PFSK-1 (cell line): ENCODE measurements around the gene GSG1L2.

Experiments
- POLR2AphosphoS5 ChIP-seq: IDR thresholded peaks from 2 replicates; pipeline ENCODE4 v1.6.1; 2012; ENCODE audit warnings: low read depth, mild to moderate bottlenecking, control low read depth, low read length, moderate library complexity
- SIN3A ChIP-seq: IDR thresholded peaks from 2 replicates; pipeline ENCODE4 v1.6.1; 2012; ENCODE audit warnings: mild to moderate bottlenecking, low read length, moderate library complexity, borderline replicate concordance; ENCODE audit not compliant: insufficient read depth

DNA sequence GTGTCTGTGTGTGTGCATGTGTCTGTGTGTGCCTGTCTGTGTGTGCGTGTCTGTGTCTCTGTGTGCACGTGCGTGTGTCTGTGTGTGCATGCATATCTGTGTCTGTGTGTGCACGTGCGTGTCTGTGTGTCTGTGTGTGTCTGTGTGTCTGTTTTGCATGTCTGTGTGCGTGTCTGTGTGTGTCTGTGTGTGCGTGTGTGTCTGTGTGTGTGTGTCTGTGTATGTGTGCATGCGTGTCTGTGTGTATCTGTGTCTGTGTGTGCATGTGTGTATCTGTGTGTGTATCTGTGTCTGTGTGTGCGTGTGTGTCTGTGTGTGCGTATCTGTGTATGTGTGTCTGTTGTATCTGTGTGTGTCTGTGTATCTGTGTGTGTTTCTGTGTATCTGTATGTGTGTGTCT, 5.4 kb downstream of the GSG1L2 start:
- TF ChIP-seq POLR2AphosphoS5, result no peak
- no peak for TF ChIP-seq SIN3A
